SK-N-SH treated with all-trans-retinoic acid at 6 μM for 48 hours (cell line): ENCODE results near the gene HS3ST3A1.

Source experiments
- PATZ1 ChIP-seq: fragments of 250-450 bp; sonication (Bioruptor Pico); IDR thresholded peaks from 2 replicates; pipeline ENCODE4 v1.8.0; 2020; ENCODE audit warnings: mild to moderate bottlenecking, moderate library complexity, borderline replicate concordance
- TOX ChIP-seq: fragments of 250-450 bp; sonication (Bioruptor Pico); IDR thresholded peaks from 2 replicates; pipeline ENCODE4 v1.8.0; 2021; ENCODE audit warnings: mild to moderate bottlenecking, moderate library complexity, borderline replicate concordance
- ZFP30 ChIP-seq: fragments of 450-650 bp; formaldehyde crosslinking; IDR thresholded peaks from 2 replicates; pipeline ENCODE4 v1.5.0; 2022; ENCODE audit warnings: mild to moderate bottlenecking, moderate library complexity
- ZNF565 ChIP-seq: fragments of 450-650 bp; formaldehyde crosslinking; conservative IDR thresholded peaks from 2 replicates; pipeline ENCODE4 v1.5.0; 2020; ENCODE audit warnings: low read depth, mild to moderate bottlenecking, moderate library complexity

GRCh38 chr17:13594310-13594709, 7.4 kb downstream of the HS3ST3A1 start:
- TF ChIP-seq ZFP30 (CRISPR knock-in tag) (no peak), PATZ1 (CRISPR knock-in tag) (no peak), ZNF565 (CRISPR knock-in tag) (no peak), TOX (CRISPR knock-in tag) (no peak)
